HG03097 (cell line): ENCODE measurements around the gene FDPS.

Source experiments
- ATAC-seq: cut with Tn5 transposase; IDR thresholded peaks from one replicate; pipeline ENCODE4 v1.9.1; 2021; ENCODE audit not compliant: unreplicated experiment, low FRiP score

FDPS gene

GRCh38 chr1:155308493-155309422, at the start of gene FDPS:
FDPS (plus strand) TSS chr1:155308866; CDS start chr1:155309790, 924 bp downstream.
- peak; percentile 82 for ATAC-seq

GRCh38 chr1:155260276-155260675, 48.4 kb upstream of the FDPS start:
- ATAC-seq: no peak

- peak; percentile 7 for ATAC-seq
Measured at GRCh38 chr1:155261493-155261851, 47.2 kb upstream of the FDPS start.

- peak; percentile 80 for ATAC-seq
Measured at GRCh38 chr1:155261852-155262673, 46.6 kb upstream of the FDPS start, which contains the start of gene SCAMP3. SCAMP3 (minus strand) TSS chr1:155262360; CDS start chr1:155262151, 209 bp downstream.

- ATAC-seq: no peak
Measured at GRCh38 chr1:155263067-155263466, 45.6 kb upstream of the FDPS start.

- no peak for ATAC-seq
Measured at GRCh38 chr1:155266553-155266952, 42.1 kb upstream of the FDPS start.

GRCh38 chr1:155267373-155267772, 41.3 kb upstream of the FDPS start:
- ATAC-seq: no peak

GRCh38 chr1:155268630-155269029, 40.0 kb upstream of the FDPS start:
- ATAC-seq: no peak

GRCh38 chr1:155269381-155269780, 39.3 kb upstream of the FDPS start:
- no peak for ATAC-seq

- peak; percentile 17 for ATAC-seq
Measured at GRCh38 chr1:155272466-155273342, 36.0 kb upstream of the FDPS start.

- ATAC-seq: peak; percentile 71
Measured at GRCh38 chr1:155273343-155274245, 35.1 kb upstream of the FDPS start, which contains the start of gene CLK2. CLK2 (minus strand) TSS chr1:155273504; CDS start chr1:155270977, 2,527 bp downstream.

GRCh38 chr1:155277070-155277901, 31.4 kb upstream of the FDPS start, which contains the start of gene HCN3:
HCN3 (plus strand) TSS chr1:155277463; CDS start chr1:155277591, 128 bp downstream.
- ATAC-seq: peak; percentile 49

GRCh38 chr1:155277902-155278688, 30.6 kb upstream of the FDPS start:
- ATAC-seq: no peak

- ATAC-seq: no peak
Measured at GRCh38 chr1:155278689-155279160, 29.9 kb upstream of the FDPS start.

- no peak for ATAC-seq
Measured at GRCh38 chr1:155279268-155279667, 29.4 kb upstream of the FDPS start.

- no peak for ATAC-seq
Measured at GRCh38 chr1:155282488-155283091, 26.1 kb upstream of the FDPS start.

GRCh38 chr1:155284476-155284875, 24.2 kb upstream of the FDPS start:
- ATAC-seq: no peak
